Measurements from ENCODE around the gene CCDC192. TPM values are rescaled to one million over a fixed set of nuclear protein-coding genes. Genes with fewer than 3 reads are reported as not detected.

The CCDC192 gene
- total RNA-seq, 2 donors from 2014 or later: not detected

DNA sequence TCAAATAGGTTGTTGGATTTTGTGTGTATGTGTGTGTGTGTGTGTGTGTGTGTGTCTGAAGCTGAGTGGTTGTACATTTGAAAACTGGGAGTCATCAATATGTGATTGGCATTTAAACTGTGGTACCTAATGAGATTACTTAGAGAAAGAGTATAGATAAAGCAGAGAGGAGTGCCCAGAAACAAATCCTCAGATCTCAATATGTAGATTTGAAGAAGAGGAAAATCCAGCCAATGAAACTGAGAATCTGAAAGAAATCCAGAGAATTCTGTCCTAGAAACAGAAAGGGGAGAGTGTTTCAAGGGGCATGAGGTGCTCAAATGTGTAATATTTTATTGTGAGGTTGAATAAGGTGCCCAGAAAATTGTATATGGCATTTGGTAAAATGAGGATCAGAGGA, 66.2 kb downstream of the CCDC192 start:
- ATAC-seq (ENCODE audit: insufficient number of reproducible peaks, low FRiP score, low read depth): no peak

DNA sequence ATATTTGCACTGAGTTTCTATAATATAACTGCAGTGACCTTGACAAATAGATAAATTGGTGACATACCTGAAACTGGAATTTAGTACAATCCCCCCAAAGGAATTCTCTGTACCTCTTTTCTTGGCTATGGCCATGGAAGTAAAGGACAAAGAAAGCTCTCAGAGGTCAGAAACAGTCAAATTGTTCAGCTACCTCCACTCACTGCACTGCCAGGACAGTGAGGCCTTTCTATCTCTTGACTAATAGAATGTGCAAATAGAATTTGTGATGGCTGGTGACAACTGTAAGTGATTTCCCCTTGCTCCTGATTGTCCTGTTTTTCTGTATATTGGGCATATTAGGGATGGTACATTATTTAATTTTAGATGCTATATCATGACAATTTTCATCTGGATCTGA, 67.1 kb downstream of the CCDC192 start:
- Histone ChIP-seq H3K27ac (no peak overlapping the region), H3K36me3 (no peaks in the 10 kb centered on the region), H3K4me1 (ENCODE audit: control insufficient read depth in 1 of 2, low read depth in 2 of 2) (no peaks in the 10 kb centered on the region), H3K27me3 (replicated peaks; ENCODE audit: insufficient read depth) (no peaks in the 10 kb centered on the region), H3K4me3 (no peak overlapping the region), H3K9me3 (no peaks in the 10 kb centered on the region)
- TF ChIP-seq, protein P1, sequence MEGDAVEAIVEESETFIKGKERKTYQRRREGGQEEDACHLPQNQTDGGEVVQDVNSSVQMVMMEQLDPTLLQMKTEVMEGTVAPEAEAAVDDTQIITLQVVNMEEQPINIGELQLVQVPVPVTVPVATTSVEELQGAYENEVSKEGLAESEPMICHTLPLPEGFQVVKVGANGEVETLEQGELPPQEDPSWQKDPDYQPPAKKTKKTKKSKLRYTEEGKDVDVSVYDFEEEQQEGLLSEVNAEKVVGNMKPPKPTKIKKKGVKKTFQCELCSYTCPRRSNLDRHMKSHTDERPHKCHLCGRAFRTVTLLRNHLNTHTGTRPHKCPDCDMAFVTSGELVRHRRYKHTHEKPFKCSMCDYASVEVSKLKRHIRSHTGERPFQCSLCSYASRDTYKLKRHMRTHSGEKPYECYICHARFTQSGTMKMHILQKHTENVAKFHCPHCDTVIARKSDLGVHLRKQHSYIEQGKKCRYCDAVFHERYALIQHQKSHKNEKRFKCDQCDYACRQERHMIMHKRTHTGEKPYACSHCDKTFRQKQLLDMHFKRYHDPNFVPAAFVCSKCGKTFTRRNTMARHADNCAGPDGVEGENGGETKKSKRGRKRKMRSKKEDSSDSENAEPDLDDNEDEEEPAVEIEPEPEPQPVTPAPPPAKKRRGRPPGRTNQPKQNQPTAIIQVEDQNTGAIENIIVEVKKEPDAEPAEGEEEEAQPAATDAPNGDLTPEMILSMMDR (IDR thresholded peaks at IDR 0.05): no peak
- no peak for DNase-seq (ENCODE audit: low spot score)
- no peak for ATAC-seq (ENCODE audit: insufficient number of reproducible peaks, low FRiP score, low read depth)

More for the DNA sequence above, 66.2 kb downstream of the CCDC192 start:
- Histone ChIP-seq H3K27me3 (replicated peaks; ENCODE audit: insufficient read depth) (no peaks in the 10 kb centered on the region), H3K4me3 (no peak overlapping the region), H3K9me3 (no peaks in the 10 kb centered on the region), H3K27ac (no peak overlapping the region), H3K36me3 (no peaks in the 10 kb centered on the region), H3K4me1 (ENCODE audit: control insufficient read depth in 1 of 2, low read depth in 2 of 2) (no peaks in the 10 kb centered on the region)
- TF ChIP-seq, protein P1 (IDR thresholded peaks at IDR 0.05): no peak
- no peak for DNase-seq (ENCODE audit: low spot score)

DNA sequence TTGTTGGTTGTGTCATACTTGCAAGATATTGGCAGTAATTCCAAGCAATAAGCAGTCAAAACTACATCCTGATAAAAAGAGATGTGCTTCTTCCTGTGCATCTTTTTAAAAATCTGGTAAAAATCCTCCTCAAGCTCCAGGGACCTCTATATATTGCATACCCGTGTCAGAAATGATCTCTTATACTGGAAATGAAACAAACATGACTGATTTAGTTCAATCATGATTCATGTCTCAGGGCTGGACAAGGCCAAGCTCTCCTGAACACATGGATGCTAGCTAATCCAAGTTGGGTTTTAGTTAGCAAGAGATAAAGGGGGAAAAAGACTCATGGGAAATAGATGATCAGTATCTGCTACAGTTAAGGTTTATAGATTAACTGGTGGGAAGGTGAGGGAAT, 69.3 kb downstream of the CCDC192 start:
- no peak overlapping the region for H3K4me3 ChIP-seq
- H3K27me3 ChIP-seq (replicated peaks; ENCODE audit: insufficient read depth): no peaks in the 10 kb centered on the region
- H3K4me1 ChIP-seq (ENCODE audit: control insufficient read depth in 1 of 2, low read depth in 2 of 2): no peaks in the 10 kb centered on the region
- ATAC-seq (ENCODE audit: insufficient number of reproducible peaks, low FRiP score, low read depth): no peak
- no peak overlapping the region for H3K27ac ChIP-seq
- no peaks in the 10 kb centered on the region for H3K36me3 ChIP-seq
- no peak for DNase-seq (ENCODE audit: low spot score)
- H3K9me3 ChIP-seq: no peaks in the 10 kb centered on the region
- TF ChIP-seq, protein P1 (IDR thresholded peaks at IDR 0.05): no peak

DNA sequence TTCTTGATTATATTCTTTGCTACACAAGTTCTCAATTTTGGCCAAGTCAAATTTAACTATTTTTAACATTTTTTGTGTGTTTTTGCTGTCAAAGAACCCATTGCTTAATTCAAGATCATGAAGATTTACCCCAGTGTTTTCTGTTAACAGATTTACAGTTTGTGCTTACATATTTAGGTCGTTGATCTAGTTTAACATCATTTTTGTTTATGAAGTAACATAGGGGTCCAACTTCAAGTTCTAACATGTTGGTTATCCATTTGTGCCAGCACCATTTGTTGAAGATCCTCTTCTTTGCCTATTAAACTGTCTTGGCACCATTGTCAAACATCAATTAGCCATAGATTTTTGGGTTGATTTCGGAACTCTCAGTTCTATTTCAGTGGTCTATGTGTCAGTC, 71.0 kb downstream of the CCDC192 start:
- no peak for DNase-seq (ENCODE audit: low spot score)
- Histone ChIP-seq H3K27ac (no peak overlapping the region), H3K36me3 (no peaks in the 10 kb centered on the region), H3K4me3 (no peak overlapping the region), H3K9me3 (no peaks in the 10 kb centered on the region), H3K27me3 (replicated peaks; ENCODE audit: insufficient read depth) (no peaks in the 10 kb centered on the region), H3K4me1 (ENCODE audit: control insufficient read depth in 1 of 2, low read depth in 2 of 2) (no peaks in the 10 kb centered on the region)
- no peak for ATAC-seq (ENCODE audit: insufficient number of reproducible peaks, low FRiP score, low read depth)
- TF ChIP-seq, protein P1 (IDR thresholded peaks at IDR 0.05): no peak

DNA sequence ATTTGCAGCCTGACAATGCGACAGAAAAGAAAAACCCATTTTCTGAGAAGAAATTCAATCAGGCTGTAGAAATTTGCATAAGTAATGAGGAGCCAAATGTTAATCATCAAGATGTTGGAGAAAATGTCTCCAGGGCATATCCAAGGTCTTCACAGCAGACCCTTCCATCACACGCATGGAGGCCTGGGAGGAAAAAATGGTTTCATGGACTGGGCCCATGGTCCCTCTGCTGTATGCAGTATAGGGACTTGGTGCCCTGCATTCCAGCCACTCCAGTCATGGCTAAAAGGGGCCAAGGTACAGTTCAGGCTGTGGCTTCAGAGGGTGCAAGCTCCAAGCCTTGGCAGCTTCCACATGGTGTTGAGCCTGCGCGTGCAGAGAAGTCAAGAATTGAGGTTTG, 73.3 kb downstream of the CCDC192 start:
- DNase-seq (ENCODE audit: low spot score) (no peak), ATAC-seq (ENCODE audit: insufficient number of reproducible peaks, low FRiP score, low read depth) (no peak)
- no peaks in the 10 kb centered on the region for H3K4me1 ChIP-seq (ENCODE audit: control insufficient read depth in 1 of 2, low read depth in 2 of 2)
- H3K4me3 ChIP-seq: no peak overlapping the region
- no peaks in the 10 kb centered on the region for H3K36me3 ChIP-seq
- H3K27ac ChIP-seq: no peak overlapping the region
- no peaks in the 10 kb centered on the region for H3K27me3 ChIP-seq (replicated peaks; ENCODE audit: insufficient read depth)
- TF ChIP-seq, protein P1 (IDR thresholded peaks at IDR 0.05): no peak
- H3K9me3 ChIP-seq: no peaks in the 10 kb centered on the region
